Naive thymus-derived CD8-positive, alpha-beta T cell (primary cell): Measurements from ENCODE around the gene SORCS2. TPM values are rescaled to one million over a fixed set of nuclear protein-coding genes. Genes with fewer than 3 reads are reported as not detected.

Experiments
- ATAC-seq, 2 donors: fragments of 150-1000 bp; cut with Tn5 transposase in 1 of 2; sonication (Bioruptor Pico), chemical (Tn5 transposase) in 1 of 2; 1 replicate in 1 of 2; 2 replicates in 1 of 2; pipeline ENCODE4 v1.10.0; 2021; ENCODE audit warnings: mild to moderate bottlenecking in 2 of 2, moderate library complexity in 2 of 2
- POLR2A ChIA-PET: fragments of 350-600 bp; sonication (Branson Sonifier 250); formaldehyde crosslinking; loops from one replicate; lab custom pipeline; 2021; ENCODE audit warnings: antibody characterized with exemption; lab: Charles Lee
- DNase-seq, 10 donors: peaks; one replicate each; pipeline versions ENCODE4 v3.0.0 to v3.0.0-alpha.2; 2020 to 2022
- H3K27ac Mint-ChIP-seq, 10 donors: one replicate each; pipeline ENCODE4 v1.8.0; 2020 to 2022; ENCODE audit warnings: mild to moderate bottlenecking in 10 of 10, mixed read lengths in 10 of 10, moderate library complexity in 4 of 10, inconsistent platforms in 1 of 10
- H3K27me3 Mint-ChIP-seq, 5 donors: one replicate each; pipeline ENCODE4 v1.8.0; 2021 to 2022; ENCODE audit warnings: mixed read lengths in 5 of 5
- H3K36me3 Mint-ChIP-seq, 3 donors: one replicate each; pipeline ENCODE4 v1.8.0; 2020 to 2022; ENCODE audit warnings: mixed read lengths in 3 of 3, mild to moderate bottlenecking in 2 of 3, inconsistent platforms in 1 of 3
- H3K4me1 Mint-ChIP-seq, 4 donors: one replicate each; pipeline ENCODE4 v1.8.0; 2021 to 2022; ENCODE audit warnings: mixed read lengths in 4 of 4
- H3K4me3 Mint-ChIP-seq, 10 donors: one replicate each; pipeline ENCODE4 v1.8.0; 2020 to 2022; ENCODE audit warnings: mild to moderate bottlenecking in 10 of 10, mixed read lengths in 10 of 10, moderate library complexity in 6 of 10, inconsistent platforms in 1 of 10
- H3K9me3 Mint-ChIP-seq, 9 donors: one replicate each; pipeline ENCODE4 v1.8.0; 2020 to 2022; ENCODE audit warnings: mixed read lengths in 9 of 9, mild to moderate bottlenecking in 3 of 9, inconsistent platforms in 1 of 9, moderate library complexity in 1 of 9
- polyA plus RNA-seq, 3 donors: library from polyadenylated mRNA; unstranded; fragments of 300-500 nt; fragmentation: Illumina TruSeq; gene quantifications; one replicate each; pipeline ENCODE4 v1.2.3, GENCODE V29; 2021
- total RNA-seq, 8 experiments: library from RNA in 2 of 8; stranded (reverse) in 2 of 8; gene quantifications; one replicate each; pipeline ENCODE4 v1.2.3 and lab custom pipeline; 2021 to 2026

SORCS2 gene
- total and polyA plus RNA-seq, 5 experiments from 2014 or later, result not detected

DNA sequence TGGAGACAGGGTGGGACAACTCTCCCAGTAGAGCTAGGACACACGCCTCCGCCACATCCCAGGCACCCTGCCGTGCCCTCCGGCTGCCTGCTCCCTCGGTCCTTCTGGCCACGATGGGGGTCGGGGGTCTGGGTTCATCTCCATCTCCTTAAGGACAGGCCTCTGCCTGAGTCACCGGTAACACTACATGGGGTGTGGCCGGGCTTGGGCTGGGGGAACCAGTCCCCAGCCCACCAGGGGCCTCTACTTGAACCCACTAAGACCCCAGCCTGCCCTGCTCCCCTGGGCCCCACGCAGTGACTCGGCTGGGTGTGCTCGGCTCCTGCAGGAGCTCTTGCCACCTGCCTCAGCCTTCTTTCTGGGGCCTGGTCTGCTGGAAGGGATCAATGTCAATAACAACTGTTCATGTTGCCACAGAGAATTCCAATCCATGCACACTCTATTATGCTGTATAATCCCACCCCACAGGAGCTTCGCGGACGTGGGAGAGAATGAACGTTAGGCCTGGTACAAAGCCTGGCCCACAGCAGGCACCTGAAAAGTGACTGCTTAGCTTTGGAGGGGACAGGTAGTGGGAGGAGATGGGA is 420.1 kb downstream of the SORCS2 start:
- POLR2A ChIA-PET, result no interaction called here
- Mint-ChIP-seq H3K4me1 (no peaks in the 10 kb centered on the region), H3K27ac (no peak overlapping the region), H3K9me3 (peaks cover 0 to 6% (median 0%) of the 10 kb centered on the region in 9 donors), H3K36me3 (no peaks in the 10 kb centered on the region), H3K27me3 (peaks cover 0 to 3% (median 0%) of the 10 kb centered on the region in 5 donors), H3K4me3 (no peak overlapping the region)
- DNase-seq (no peak), ATAC-seq (no peak)

DNA sequence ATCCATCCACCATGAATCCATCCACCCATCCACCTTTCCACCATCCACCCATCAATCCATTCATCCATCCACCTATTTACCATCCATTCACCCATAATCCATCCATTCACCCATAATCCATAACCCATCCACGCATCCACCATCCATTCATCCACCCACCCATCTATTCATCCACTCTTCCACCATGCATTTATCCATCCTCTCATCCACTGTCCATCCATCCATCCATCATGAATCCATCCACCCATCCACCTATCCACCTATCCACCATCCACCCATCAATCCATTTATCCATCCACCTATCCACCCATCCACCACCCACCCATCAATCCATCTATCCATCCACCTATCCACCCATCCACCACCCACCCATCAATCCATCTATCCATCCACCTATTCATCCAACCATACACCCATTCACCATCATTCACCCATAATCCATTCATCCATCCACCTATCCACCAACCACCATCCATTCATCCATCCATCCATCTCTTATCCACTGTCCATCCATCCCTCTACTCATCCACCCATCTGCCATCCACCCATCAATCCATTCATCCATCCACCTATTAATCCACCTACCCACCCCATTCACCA is 422.1 kb downstream of the SORCS2 start:
- H3K4me3 Mint-ChIP-seq, result no peak overlapping the region
- no peak overlapping the region for H3K27ac Mint-ChIP-seq
- peaks cover 0 to 3% (median 0%) of the 10 kb centered on the region in 5 donors for H3K27me3 Mint-ChIP-seq
- POLR2A ChIA-PET, result no interaction called here
- ATAC-seq (no peak), DNase-seq (no peak)
- H3K9me3 Mint-ChIP-seq, result peaks cover 0 to 6% (median 0%) of the 10 kb centered on the region in 9 donors
- no peaks in the 10 kb centered on the region for H3K4me1 Mint-ChIP-seq
- H3K36me3 Mint-ChIP-seq, result no peaks in the 10 kb centered on the region

DNA sequence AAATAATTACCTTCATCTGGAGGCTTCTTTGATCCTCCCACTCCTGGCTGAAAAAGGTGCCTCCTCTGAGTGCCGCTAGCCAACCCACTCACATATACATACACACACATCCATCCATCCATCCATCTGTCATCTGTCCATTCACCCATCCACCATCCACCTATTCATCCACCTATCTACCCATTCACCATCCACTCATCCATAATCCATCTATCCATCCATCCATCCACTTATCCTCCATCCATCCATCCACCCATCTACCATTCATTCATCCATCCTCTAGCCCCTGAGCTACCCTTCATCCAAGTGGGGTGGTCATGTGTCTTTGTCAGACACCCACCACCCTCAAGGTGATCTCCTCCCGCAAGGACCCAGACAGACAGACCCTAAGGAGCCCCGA is 423.9 kb downstream of the SORCS2 start:
- peaks cover 0 to 6% (median 0%) of the 10 kb centered on the region in 9 donors for H3K9me3 Mint-ChIP-seq
- ATAC-seq, result no peak
- H3K4me3 Mint-ChIP-seq, result no peak overlapping the region
- H3K4me1 Mint-ChIP-seq, result no peaks in the 10 kb centered on the region
- no peak overlapping the region for H3K27ac Mint-ChIP-seq
- H3K36me3 Mint-ChIP-seq, result no peaks in the 10 kb centered on the region
- H3K27me3 Mint-ChIP-seq, result peaks cover 1 to 5% (median 3%) of the 10 kb centered on the region in 5 donors
- POLR2A ChIA-PET, result no interaction called here
- no peak for DNase-seq

DNA sequence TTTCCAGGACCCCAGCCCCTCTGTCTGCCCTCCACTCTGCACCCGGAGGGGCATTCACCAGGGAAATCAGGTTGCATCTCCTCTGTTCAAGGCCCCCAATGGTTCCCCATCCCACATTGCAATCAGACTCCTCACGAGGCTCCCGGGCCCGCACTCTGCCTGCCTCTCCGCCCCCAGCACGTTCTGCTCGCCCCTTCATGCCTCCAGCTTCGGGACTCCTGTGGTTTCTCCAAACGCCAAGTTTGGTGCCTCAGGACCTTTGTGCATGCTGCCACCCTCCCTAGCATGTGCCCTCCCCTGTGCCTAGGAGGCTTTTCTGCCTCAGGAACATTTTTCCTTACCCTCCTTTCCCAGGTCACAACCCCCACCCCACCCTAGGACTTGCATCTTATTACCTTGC is 426.0 kb downstream of the SORCS2 start:
- H3K36me3 Mint-ChIP-seq, result no peaks in the 10 kb centered on the region
- no peak for ATAC-seq
- no peak overlapping the region for H3K27ac Mint-ChIP-seq
- H3K4me3 Mint-ChIP-seq, result no peak overlapping the region
- H3K4me1 Mint-ChIP-seq, result no peaks in the 10 kb centered on the region
- POLR2A ChIA-PET, result no interaction called here
- peaks cover 0 to 6% (median 0%) of the 10 kb centered on the region in 9 donors for H3K9me3 Mint-ChIP-seq
- H3K27me3 Mint-ChIP-seq, result peaks cover 4 to 15% (median 10%) of the 10 kb centered on the region in 5 donors
- no peak for DNase-seq

DNA sequence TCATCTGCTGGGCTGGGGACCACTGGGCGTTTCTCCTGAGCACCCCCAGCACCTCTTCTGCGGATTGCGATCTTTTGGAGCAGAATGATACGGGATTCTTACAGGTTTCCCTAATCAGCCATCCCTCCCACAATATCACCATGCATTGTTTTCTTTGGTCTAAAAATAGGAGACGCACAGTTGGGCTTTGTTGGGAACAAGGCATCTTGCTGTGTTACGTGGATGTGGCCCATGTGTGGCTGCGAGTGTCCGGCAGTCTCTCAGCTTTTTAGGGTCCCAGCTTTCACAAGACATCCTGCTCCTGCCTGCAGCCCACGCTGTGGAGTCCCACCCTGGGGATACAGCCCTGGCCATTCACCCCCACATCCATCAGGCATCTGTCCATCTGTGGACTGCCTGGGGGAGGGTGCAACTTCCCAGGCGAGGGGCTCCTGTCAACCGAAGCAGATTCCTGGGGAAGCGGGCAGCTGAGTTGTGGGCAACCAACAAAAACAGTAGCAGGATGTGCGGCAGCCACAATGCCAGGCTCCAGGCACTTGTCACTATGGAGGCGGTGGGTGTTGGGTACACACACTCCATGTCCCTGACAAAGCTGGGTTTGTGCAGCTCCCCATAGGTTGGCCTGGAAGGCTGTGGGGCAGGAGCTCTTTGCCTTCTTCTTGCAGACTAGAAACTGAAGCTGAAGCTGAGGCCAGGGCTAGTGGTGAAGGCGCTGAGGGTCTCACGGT is 427.9 kb downstream of the SORCS2 start:
- H3K9me3 Mint-ChIP-seq, result peaks cover 0 to 6% (median 0%) of the 10 kb centered on the region in 9 donors
- H3K36me3 Mint-ChIP-seq, result no peaks in the 10 kb centered on the region
- DNase-seq (no peak), ATAC-seq (no peak)
- H3K4me3 Mint-ChIP-seq, result no peak overlapping the region
- H3K27me3 Mint-ChIP-seq, result peaks cover 8 to 22% (median 15%) of the 10 kb centered on the region in 5 donors
- peak overlapping the region in 1 of 10 donors; percentile 60 for H3K27ac Mint-ChIP-seq
- H3K4me1 Mint-ChIP-seq, result no peaks in the 10 kb centered on the region
- POLR2A ChIA-PET, result no interaction called here

DNA sequence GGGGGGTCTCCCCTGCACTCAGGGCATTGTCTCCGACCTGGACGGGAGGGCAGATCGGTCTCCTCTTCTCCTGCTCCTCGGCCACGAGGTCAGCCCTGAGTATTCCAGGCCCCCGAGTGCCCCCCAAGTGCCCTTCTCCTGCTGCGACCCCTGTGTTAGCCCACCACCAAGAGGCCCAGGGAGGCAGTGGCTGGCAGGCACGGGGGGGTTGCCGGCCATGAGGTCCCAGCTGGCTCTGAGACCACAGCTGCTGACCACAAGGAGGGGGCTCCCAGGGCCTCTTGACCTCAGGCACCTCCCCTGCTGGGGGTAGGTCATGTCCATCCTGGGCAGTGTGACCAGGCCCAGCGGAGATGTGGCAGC is 428.5 kb downstream of the SORCS2 start:
- H3K36me3 Mint-ChIP-seq, result no peaks in the 10 kb centered on the region
- H3K4me3 Mint-ChIP-seq, result no peak overlapping the region
- no peaks in the 10 kb centered on the region for H3K4me1 Mint-ChIP-seq
- ATAC-seq, result no peak
- no peak for DNase-seq
- POLR2A ChIA-PET, result no interaction called here
- H3K27ac Mint-ChIP-seq, result no peak overlapping the region
- H3K27me3 Mint-ChIP-seq, result peaks cover 8 to 22% (median 17%) of the 10 kb centered on the region in 5 donors
- peaks cover 0 to 4% (median 0%) of the 10 kb centered on the region in 9 donors for H3K9me3 Mint-ChIP-seq

DNA sequence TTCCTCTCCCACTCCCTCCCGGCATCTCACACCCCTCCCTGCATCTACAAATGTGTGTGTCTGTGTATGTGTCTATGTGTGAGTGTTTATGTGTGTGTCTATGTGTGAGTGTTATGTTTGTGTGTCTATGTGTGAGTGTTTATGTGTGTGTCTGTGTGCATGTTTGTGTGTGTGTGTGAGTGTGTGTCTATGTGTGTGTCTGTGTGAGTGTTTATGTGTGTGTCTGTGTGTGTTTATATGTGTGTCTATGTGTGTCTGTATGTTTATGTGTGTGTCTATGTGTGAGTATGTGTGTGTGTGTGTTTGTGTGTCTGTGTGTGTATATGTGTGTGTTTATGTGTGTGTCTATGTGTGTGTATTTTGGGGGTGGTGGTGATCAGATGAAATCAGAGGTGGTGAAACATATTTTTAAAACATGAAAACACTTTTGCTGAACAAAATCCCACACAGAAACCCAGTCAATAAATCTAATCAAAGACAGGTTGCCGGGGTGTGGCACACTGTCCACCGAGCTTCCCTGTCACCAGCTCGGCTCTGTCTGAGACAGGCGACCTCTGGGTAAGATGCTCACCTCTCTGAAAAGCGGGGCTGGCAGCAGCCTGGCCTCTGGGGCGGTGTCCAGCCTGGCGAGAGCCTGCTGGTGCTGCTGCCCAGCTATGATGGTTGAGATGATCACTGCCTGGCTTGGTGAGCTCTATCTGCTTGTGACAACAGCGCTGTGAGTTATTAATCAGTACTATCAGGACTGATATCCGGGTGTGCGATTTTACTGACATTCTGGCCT is 429.1 kb downstream of the SORCS2 start:
- no peak for ATAC-seq
- Mint-ChIP-seq H3K4me3 (no peak overlapping the region), H3K27me3 (peaks cover 8 to 22% (median 17%) of the 10 kb centered on the region in 5 donors), H3K36me3 (no peaks in the 10 kb centered on the region), H3K27ac (peak overlapping the region in 1 of 10 donors; percentile 1), H3K9me3 (peaks cover 0 to 4% (median 0%) of the 10 kb centered on the region in 9 donors), H3K4me1 (no peaks in the 10 kb centered on the region)
- POLR2A ChIA-PET, result no interaction called here
- no peak for DNase-seq

DNA sequence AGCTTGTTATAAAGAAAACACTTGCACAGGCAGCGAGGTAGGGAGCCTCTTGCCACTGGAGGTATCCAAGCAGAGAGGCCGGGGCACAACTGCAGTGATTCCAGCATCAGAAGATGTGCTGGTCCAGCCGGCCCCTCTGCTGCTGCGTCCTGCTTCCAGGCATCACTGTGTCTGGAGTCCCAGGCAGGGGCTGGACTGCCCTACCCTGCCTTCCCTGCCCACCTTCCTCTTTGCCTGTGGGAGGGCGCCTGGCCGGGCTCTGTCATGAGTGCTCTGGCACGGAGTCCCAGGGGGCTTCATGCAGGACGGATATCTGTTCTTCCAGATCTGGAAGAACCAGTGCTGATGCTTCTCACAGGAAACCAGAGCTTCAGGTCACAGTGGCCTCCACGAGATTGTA is 430.0 kb downstream of the SORCS2 start:
- peaks cover 8 to 22% (median 17%) of the 10 kb centered on the region in 5 donors for H3K27me3 Mint-ChIP-seq
- no peak overlapping the region for H3K4me3 Mint-ChIP-seq
- DNase-seq (no peak), ATAC-seq (no peak)
- POLR2A ChIA-PET, result no interaction called here
- no peaks in the 10 kb centered on the region for H3K36me3 Mint-ChIP-seq
- H3K27ac Mint-ChIP-seq, result no peak overlapping the region
- H3K4me1 Mint-ChIP-seq, result no peaks in the 10 kb centered on the region
- H3K9me3 Mint-ChIP-seq, result peaks cover 0 to 2% (median 0%) of the 10 kb centered on the region in 9 donors

DNA sequence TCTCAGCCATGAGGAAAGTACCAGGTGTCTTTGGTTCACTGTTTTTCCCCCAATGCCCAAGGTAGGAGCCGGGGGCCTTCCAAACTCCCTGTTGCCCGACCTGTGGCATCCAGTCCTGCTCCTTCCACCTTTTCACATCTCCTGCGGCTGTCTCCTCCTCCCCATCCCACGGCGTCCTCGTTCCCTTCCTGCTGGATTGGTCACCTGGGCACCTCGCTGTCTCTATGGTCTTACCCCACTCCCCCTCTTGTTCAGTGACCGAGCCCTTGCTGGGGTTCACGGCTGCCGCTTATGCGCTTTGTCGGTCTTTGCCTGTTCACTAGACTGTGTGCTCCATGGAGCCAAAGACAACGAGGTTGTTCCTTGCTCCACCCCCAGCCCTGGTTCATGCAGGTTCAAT is 431.1 kb downstream of the SORCS2 start:
- H3K9me3 Mint-ChIP-seq, result peaks cover 0 to 3% (median 0%) of the 10 kb centered on the region in 9 donors
- H3K36me3 Mint-ChIP-seq, result no peaks in the 10 kb centered on the region
- ATAC-seq (no peak), DNase-seq (no peak)
- peaks cover 8 to 22% (median 17%) of the 10 kb centered on the region in 5 donors for H3K27me3 Mint-ChIP-seq
- no peaks in the 10 kb centered on the region for H3K4me1 Mint-ChIP-seq
- H3K4me3 Mint-ChIP-seq, result no peak overlapping the region
- POLR2A ChIA-PET, result no interaction called here
- peak overlapping the region in 1 of 10 donors; percentile 83 for H3K27ac Mint-ChIP-seq

DNA sequence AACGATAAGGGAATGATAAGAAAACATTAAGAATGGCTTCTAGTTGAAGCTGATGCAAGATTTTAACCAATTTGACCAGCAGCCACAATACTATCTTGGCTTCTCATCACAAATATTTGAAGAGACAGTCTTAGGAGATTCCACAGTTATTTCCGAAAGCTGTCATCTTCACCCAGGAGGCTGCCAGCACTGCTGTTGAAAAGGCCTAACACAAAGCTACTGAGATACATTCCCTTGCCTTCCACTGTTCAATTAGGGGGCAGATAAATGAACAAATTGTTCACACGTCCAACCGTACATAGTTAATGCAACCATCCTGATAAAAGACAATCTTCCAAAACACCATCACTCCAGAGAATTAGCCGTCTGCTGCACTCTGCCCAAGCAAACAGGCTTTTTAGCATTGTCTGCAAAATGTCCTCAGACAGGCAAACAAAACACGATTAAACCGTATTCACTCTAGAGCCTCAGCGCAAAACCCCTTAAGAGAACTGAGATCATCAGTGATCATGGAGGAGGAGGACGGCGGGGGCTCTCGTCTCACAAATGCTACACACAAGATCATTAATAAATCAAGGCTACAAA is 432.1 kb downstream of the SORCS2 start:
- no peak for ATAC-seq
- no peak for DNase-seq
- Mint-ChIP-seq H3K4me3 (no peak overlapping the region), H3K9me3 (peaks cover 0 to 4% (median 0%) of the 10 kb centered on the region in 9 donors), H3K4me1 (no peaks in the 10 kb centered on the region), H3K27ac (no peak overlapping the region), H3K27me3 (peaks cover 8 to 22% (median 17%) of the 10 kb centered on the region in 5 donors), H3K36me3 (no peaks in the 10 kb centered on the region)
- POLR2A ChIA-PET, result no interaction called here

DNA sequence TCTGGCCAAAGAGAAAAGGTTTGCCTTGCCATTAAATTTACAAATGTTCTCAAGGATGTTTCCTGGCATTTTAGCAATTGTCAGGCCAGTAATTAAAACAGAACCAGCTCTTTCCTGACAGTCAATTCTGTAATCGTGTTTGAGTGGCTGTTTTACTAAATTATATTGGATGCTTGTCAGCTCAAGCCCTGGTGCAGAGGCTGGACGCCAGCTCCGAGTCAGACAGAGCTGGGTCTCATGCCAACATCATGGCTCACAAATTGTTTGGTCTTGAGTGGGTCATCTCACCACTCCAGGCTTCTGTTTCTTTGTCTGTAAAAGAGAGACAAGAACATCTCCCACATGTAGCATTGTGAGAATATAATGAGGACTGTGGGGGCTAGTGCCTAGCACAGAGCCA is 432.7 kb downstream of the SORCS2 start:
- Mint-ChIP-seq H3K27ac (no peak overlapping the region), H3K36me3 (no peaks in the 10 kb centered on the region), H3K4me1 (no peaks in the 10 kb centered on the region), H3K9me3 (peaks cover 0 to 3% (median 0%) of the 10 kb centered on the region in 9 donors), H3K4me3 (no peak overlapping the region), H3K27me3 (peaks cover 6 to 22% (median 17%) of the 10 kb centered on the region in 5 donors)
- DNase-seq (no peak), ATAC-seq (no peak)
- POLR2A ChIA-PET, result no interaction called here

DNA sequence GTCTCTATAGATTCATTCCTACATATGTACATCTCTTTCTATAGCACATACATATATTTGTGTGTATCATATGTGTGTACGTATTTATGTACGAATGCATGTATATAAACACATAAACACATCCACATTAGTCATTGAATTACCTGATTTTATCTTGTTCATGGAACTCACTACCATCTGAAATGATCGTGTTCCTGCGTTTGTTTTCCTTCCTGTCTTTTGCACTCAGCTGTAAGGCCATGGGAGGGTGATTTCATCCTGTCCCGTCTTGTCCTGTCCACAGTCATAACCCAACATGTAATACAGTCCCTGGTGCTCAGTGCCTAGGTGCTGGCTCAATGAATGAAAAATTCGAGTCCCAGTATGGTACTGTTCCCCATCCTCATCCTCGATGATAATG is 434.2 kb downstream of the SORCS2 start:
- Mint-ChIP-seq H3K36me3 (no peaks in the 10 kb centered on the region), H3K4me1 (no peaks in the 10 kb centered on the region), H3K27ac (no peak overlapping the region), H3K9me3 (peaks cover 0 to 3% (median 0%) of the 10 kb centered on the region in 9 donors), H3K27me3 (peaks cover 4 to 25% (median 16%) of the 10 kb centered on the region in 5 donors), H3K4me3 (no peak overlapping the region)
- ATAC-seq (no peak), DNase-seq (no peak)
- POLR2A ChIA-PET, result no interaction called here
